Breast epithelium (tissue), 4 donors: ENCODE data around the gene ENOSF1. TPM values are rescaled to one million over a fixed set of nuclear protein-coding genes. Genes with fewer than 3 reads are reported as not detected.
"Not testable (repeated sequence)": the region's sequence is repeated elsewhere in the genome, so short reads cannot be mapped to it uniquely, and the experiment has no call there.

Experiments
- DNase-seq, 2 donors: peaks; one replicate each; pipeline ENCODE4 v3.0.0-alpha.2; 2019; ENCODE audit warnings: low spot score in 2 of 2
- H3K27ac ChIP-seq, 2 donors: fragments of 200-600 bp; sonication (generic) in 1 of 2; one replicate each; pipeline ENCODE4 v1.5.1; 2016 to 2019; ENCODE audit warnings: mild to moderate bottlenecking in 1 of 2
- H3K27me3 ChIP-seq, 2 donors: fragments of 200-600 bp; sonication (generic) in 1 of 2; one replicate each; pipeline versions ENCODE4 v1.5.1 to v1.6.0; 2017 to 2019; ENCODE audit warnings: control low read depth in 1 of 2, mild to moderate bottlenecking in 1 of 2
- H3K36me3 ChIP-seq: fragments of 200-600 bp; one replicate; pipeline ENCODE4 v1.5.1; 2019
- H3K4me1 ChIP-seq, 2 donors: fragments of 200-600 bp; sonication (generic); one replicate each; pipeline ENCODE4 v1.5.1; 2016 to 2019; ENCODE audit warnings: control low read depth in 1 of 2
- H3K4me3 ChIP-seq, 3 donors: fragments of 200-600 bp; sonication (generic); 1 replicate in 2 of 3; 2 replicates in 1 of 3; pipeline ENCODE4 v1.5.1; 2016 to 2019; ENCODE audit warnings: mild to moderate bottlenecking in 3 of 3, moderate library complexity in 2 of 3
- H3K9me3 ChIP-seq, 2 donors: fragments of 200-600 bp; sonication (generic) in 1 of 2; one replicate each; pipeline ENCODE4 v1.5.1; 2016 to 2019; ENCODE audit warnings: control low read depth in 1 of 2
- POLR2A ChIP-seq: fragments of 450-650 bp; IDR thresholded peaks from one replicate; pipeline ENCODE4 v1.6.1; 2016; ENCODE audit warnings: antibody characterized with exemption, mild to moderate bottlenecking, moderate library complexity
- POLR2AphosphoS5 ChIP-seq, 3 donors: sonication (generic); formaldehyde crosslinking; IDR thresholded peaks; one replicate each; pipeline ENCODE4 v1.6.1; 2017; ENCODE audit warnings: antibody characterized with exemption in 3 of 3
- intact Hi-C: fragments of 100-400 bp; cut with DNase I; formaldehyde crosslinking; loops from one replicate; pipeline ENCODE4 v1.15.1; 2023; ENCODE audit warnings: low total_unique reads
- total RNA-seq, 3 donors: library from RNA; depleted of rRNA; stranded (reverse); fragments of >200 nt; gene quantifications; one replicate each; pipeline ENCODE4 v1.1.0, GENCODE V29; 2016
- TF ChIP-seq, protein P1 (sequence below), 3 donors: fragments of 450-650 bp; IDR thresholded peaks; one replicate each; pipeline ENCODE4 v1.5.1; 2016 to 2017; ENCODE audit warnings: antibody characterized with exemption in 3 of 3, mild to moderate bottlenecking in 3 of 3, moderate library complexity in 3 of 3

The ENOSF1 gene
- total RNA-seq, 3 donors from 2014 or later, result 49.4 to 96.0 (median 90.1) TPM

DNA sequence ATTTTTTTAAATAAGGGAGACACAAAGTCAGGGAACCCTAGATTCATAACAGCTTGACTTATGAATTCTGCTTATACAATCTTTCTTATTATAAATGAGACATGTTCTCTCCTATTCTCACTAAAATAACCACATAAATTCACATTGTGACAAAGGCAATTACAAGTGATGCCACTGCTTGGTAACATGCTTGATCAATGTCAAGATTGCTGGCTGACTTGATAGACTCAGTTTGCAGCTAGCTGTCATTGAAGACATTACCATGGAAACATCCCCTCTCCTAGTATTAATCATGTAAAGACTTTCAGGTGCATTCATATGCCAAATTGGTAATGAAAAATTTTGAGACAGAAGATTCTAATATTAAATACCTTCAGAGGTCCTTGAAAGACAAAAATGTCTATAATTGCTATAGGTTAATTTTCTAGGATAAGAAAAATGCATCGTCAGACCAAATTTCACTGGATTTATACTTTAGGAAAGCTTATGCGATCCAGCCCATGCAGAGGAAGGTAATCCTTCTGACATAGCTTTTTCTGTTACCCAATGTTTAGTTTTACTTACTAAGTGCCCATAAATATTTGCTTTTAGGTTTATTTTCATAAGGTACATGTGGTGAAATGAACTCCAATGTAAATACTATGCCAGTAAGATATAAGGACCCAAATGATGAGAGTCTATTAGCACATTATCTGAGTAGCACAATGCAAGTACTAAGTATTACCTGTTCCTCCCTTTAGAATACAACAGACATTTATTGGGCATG is 32.6 kb upstream of the ENOSF1 start:
- Histone ChIP-seq H3K27ac (no peak overlapping the region), H3K4me1 (no peaks in the 10 kb centered on the region), H3K27me3 (no peaks in the 10 kb centered on the region), H3K4me3 (no peak overlapping the region), H3K9me3 (no peaks in the 10 kb centered on the region), H3K36me3 (peaks cover 5% of the 10 kb centered on the region)
- no peak for TF ChIP-seq POLR2AphosphoS5 (IDR thresholded peaks at IDR 0.05)
- no peak for TF ChIP-seq POLR2A
- TF ChIP-seq, protein P1, sequence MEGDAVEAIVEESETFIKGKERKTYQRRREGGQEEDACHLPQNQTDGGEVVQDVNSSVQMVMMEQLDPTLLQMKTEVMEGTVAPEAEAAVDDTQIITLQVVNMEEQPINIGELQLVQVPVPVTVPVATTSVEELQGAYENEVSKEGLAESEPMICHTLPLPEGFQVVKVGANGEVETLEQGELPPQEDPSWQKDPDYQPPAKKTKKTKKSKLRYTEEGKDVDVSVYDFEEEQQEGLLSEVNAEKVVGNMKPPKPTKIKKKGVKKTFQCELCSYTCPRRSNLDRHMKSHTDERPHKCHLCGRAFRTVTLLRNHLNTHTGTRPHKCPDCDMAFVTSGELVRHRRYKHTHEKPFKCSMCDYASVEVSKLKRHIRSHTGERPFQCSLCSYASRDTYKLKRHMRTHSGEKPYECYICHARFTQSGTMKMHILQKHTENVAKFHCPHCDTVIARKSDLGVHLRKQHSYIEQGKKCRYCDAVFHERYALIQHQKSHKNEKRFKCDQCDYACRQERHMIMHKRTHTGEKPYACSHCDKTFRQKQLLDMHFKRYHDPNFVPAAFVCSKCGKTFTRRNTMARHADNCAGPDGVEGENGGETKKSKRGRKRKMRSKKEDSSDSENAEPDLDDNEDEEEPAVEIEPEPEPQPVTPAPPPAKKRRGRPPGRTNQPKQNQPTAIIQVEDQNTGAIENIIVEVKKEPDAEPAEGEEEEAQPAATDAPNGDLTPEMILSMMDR (IDR thresholded peaks at IDR 0.05), result no peak
- no peak for DNase-seq
- intact Hi-C loops, result no loop called here

DNA sequence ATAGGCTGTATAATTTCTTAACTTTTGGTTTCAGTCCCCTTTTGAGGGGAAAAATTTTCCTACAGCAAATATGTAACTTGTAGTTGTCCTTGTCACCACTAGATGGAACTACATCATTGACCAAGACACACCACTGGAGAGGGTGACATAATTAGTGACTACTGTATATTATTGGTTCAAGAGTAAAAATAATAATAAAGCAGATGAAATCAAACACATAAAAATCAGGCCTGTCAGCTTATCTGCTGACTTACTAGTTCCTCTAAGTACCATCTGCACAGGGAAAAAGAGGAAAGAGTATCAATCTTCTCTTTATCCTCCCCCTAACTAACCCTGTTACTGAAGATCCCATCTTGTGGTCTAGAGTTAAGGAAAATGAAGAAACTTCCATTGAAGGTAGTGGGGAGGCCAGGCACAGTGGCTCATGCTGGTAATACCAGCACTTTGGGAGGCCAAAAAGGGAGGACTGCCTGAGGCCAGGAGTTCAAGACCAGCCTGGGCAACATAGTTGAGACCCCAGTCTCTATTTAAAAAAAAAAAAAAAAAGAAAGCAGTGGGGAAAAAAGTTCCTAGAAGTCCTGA is 29.6 kb upstream of the ENOSF1 start:
- H3K36me3 ChIP-seq, result peaks cover 5% of the 10 kb centered on the region
- intact Hi-C loops, result no loop called here
- no peak overlapping the region for H3K27ac ChIP-seq
- DNase-seq, result no peak
- no peaks in the 10 kb centered on the region for H3K9me3 ChIP-seq
- no peak overlapping the region for H3K4me3 ChIP-seq
- no peaks in the 10 kb centered on the region for H3K4me1 ChIP-seq
- no peaks in the 10 kb centered on the region for H3K27me3 ChIP-seq
- TF ChIP-seq POLR2AphosphoS5 (IDR thresholded peaks at IDR 0.05) (no peak), POLR2A (no peak)
- TF ChIP-seq, protein P1 (IDR thresholded peaks at IDR 0.05), result peak; percentile 60 to 87 (median 73)

DNA sequence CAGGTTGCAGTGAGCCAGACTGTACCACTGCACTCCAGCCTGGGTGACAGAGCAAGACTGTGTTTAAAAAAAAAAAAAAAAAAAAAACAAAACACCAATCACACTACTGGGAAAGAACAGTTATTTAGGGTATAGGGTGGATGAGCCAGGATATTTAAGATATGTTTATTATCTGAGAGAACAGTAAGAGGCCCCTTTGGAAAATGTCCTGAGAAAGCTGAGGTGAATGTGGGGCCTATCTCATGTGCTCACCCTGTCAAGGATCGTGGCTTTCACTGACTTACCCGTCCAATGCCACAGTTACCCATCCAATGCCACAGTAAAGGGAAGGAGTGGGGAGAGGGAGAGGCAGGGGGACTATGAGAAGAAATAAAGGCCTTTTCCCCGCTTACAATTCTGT is 19.9 kb upstream of the ENOSF1 start:
- no peaks in the 10 kb centered on the region for H3K27me3 ChIP-seq
- TF ChIP-seq POLR2A (no peak), POLR2AphosphoS5 (IDR thresholded peaks at IDR 0.05) (no peak)
- TF ChIP-seq, protein P1 (IDR thresholded peaks at IDR 0.05), result no peak
- intact Hi-C loops, result no loop called here
- DNase-seq, result no peak
- no peak overlapping the region for H3K27ac ChIP-seq
- no peaks in the 10 kb centered on the region for H3K36me3 ChIP-seq
- H3K9me3 ChIP-seq, result no peaks in the 10 kb centered on the region
- H3K4me3 ChIP-seq, result no peak overlapping the region
- H3K4me1 ChIP-seq, result no peaks in the 10 kb centered on the region

DNA sequence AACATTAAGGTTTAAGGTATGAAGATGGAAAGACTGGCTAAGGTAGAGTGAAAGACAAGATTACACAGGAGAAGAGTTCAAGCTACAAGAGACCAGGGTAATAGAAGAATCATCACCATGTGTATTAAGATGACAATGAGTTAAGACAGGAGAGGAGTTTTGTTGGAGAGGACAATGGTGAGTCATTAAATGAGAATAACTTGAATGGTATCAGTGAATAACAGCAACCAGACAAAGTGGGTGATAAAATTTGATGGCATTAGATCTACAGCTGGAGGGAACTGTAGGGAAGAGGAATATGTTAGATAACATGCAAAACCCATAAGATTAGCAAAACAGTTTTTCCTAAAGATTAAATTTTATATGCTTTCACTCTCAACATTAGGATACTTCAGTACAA is 18.8 kb upstream of the ENOSF1 start:
- H3K27ac ChIP-seq, result no peak overlapping the region
- H3K27me3 ChIP-seq, result no peaks in the 10 kb centered on the region
- no peaks in the 10 kb centered on the region for H3K36me3 ChIP-seq
- no peaks in the 10 kb centered on the region for H3K4me1 ChIP-seq
- no peaks in the 10 kb centered on the region for H3K9me3 ChIP-seq
- no peak for TF ChIP-seq POLR2AphosphoS5 (IDR thresholded peaks at IDR 0.05)
- TF ChIP-seq POLR2A, result no peak
- TF ChIP-seq, protein P1 (IDR thresholded peaks at IDR 0.05), result no peak
- no peak for DNase-seq
- H3K4me3 ChIP-seq, result no peak overlapping the region
- intact Hi-C loops, result no loop called here

DNA sequence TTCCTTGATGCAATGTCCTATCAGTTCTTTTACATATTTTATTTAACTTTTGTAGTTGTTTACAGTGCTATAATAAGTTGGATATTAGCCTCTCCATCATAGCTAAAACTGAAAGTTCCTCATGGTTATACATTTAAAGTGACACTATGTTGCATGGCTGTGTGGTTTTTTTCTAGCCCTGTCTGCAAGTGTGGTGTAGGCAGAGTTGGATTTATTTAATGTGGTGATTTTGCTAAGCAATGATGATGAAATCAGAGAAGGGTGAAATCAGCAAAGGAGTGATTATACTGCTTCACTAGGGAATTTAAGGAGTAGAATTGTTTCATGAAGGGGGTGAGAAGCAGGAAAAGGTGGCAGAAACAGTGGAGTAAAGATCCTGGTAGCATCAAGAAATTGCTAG is 18.3 kb upstream of the ENOSF1 start:
- Histone ChIP-seq H3K27me3 (no peaks in the 10 kb centered on the region), H3K4me1 (no peaks in the 10 kb centered on the region), H3K27ac (no peak overlapping the region), H3K9me3 (no peaks in the 10 kb centered on the region), H3K36me3 (no peaks in the 10 kb centered on the region), H3K4me3 (no peak overlapping the region)
- TF ChIP-seq POLR2A (no peak), POLR2AphosphoS5 (IDR thresholded peaks at IDR 0.05) (no peak)
- TF ChIP-seq, protein P1 (IDR thresholded peaks at IDR 0.05), result no peak
- intact Hi-C loops, result no loop called here
- DNase-seq, result no peak

DNA sequence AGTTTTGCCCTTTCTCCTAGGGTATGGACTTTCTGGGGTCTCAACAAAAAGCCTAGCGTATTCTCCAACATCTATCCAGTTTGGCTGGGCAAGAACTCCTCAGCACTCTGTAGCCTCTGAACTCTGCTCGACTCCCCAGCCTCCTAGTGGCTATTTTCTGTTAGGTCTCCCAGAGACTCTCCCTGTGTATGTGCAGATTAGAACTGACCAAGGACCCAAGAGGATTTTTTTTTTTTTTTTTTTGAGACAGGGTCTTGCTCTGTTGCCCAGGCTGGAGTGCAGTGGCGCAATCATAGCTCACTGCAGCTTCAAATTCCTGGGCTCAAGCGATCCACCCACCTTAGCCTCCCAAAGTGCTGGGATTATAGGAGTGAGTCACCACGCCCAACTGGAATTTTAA is 17.7 kb upstream of the ENOSF1 start:
- H3K27me3 ChIP-seq, H3K36me3 ChIP-seq, H3K4me3 ChIP-seq, intact Hi-C loops, DNase-seq, H3K9me3 ChIP-seq, H3K27ac ChIP-seq, H3K4me1 ChIP-seq: not testable (repeated sequence)
